RWPE2 (cell line): Measurements from ENCODE around the gene CARD19.

ENCODE experiments used
- ATAC-seq: fragments of 200-7000 bp; cut with Tn5 transposase; 3 replicates; pipeline ENCODE4 v1.9.1; 2021; ENCODE audit warnings: low read depth
- DNase-seq: peaks from one replicate; pipeline ENCODE4 v3.0.0-alpha.2; 2020; ENCODE audit warnings: low spot score
- H3K27ac ChIP-seq: fragments of 450-650 bp; 2 replicates; pipeline ENCODE4 v1.5.1; 2017; ENCODE audit warnings: mild to moderate bottlenecking; ENCODE audit not compliant: poor library complexity, severe bottlenecking
- H3K27me3 ChIP-seq: fragments of 250-450 bp; sonication (Bioruptor Pico); 2 replicates; pipeline ENCODE4 v1.5.1; 2021; ENCODE audit warnings: mild to moderate bottlenecking, moderate library complexity; ENCODE audit not compliant: insufficient read depth, poor library complexity, severe bottlenecking
- H3K36me3 ChIP-seq: fragments of 250-450 bp; sonication (Bioruptor Pico); 2 replicates; pipeline ENCODE4 v1.5.1; 2020; ENCODE audit warnings: low read depth, mild to moderate bottlenecking, moderate library complexity
- H3K4me1 ChIP-seq: fragments of 250-450 bp; sonication (Bioruptor Pico); 2 replicates; pipeline ENCODE4 v1.5.1; 2021; ENCODE audit warnings: mild to moderate bottlenecking, moderate library complexity; ENCODE audit not compliant: insufficient read depth, poor library complexity, severe bottlenecking
- H3K4me3 ChIP-seq: fragments of 250-450 bp; sonication (Bioruptor Pico); 2 replicates; pipeline ENCODE4 v1.5.1; 2021; ENCODE audit warnings: mild to moderate bottlenecking, moderate library complexity; ENCODE audit not compliant: severe bottlenecking
- H3K9me3 ChIP-seq: fragments of 250-450 bp; sonication (Bioruptor Pico); 2 replicates; pipeline ENCODE4 v1.5.1; 2021; ENCODE audit warnings: mild to moderate bottlenecking, moderate library complexity; ENCODE audit not compliant: severe bottlenecking
- TF ChIP-seq, protein P1 (sequence below): fragments of 450-650 bp; IDR thresholded peaks from one replicate; pipeline ENCODE4 v1.5.1; 2017; ENCODE audit warnings: mild to moderate bottlenecking, moderate library complexity; ENCODE audit not compliant: poor library complexity, severe bottlenecking

CARD19 gene

DNA sequence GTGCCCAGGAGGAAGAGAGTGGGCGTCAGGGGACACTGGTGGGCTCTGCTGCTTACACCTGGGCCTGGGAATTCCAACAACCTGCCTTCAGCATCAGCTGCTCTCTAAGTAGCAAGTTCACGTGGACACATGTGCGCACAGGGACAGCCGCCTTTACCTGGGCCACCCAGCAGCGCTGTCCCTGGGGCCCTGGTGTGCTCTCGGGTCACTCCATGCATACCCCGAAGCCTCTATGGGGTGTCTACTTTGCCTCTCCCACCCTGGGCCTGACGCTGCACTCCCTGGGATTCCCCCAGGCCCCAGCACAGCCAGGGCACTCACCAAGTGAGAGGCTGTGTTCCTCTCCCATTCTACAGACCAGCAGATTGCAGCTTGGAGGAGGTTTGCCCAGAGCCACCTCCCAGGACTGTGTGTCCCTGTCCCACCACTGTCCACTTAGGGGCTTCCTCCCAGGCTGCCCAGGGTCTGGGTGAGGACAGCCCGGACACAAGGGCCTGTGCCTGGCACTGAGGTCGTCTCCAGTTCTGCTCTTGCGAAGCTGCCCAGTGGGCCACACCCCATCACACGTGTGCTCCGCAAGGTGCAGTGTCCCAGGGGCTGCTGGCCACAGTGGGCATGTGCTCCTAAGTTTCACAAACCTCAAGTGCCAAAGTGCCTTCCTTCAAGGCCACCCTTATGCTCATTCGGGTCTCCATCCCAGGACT is 32.1 kb downstream of the CARD19 start:
- Histone ChIP-seq H3K36me3 (peaks cover 5% of the 10 kb centered on the region; the same call in 1 of the 2 replicates), H3K4me1 (peaks cover 18% of the 10 kb centered on the region), H3K4me3 (no peak overlapping the region), H3K27ac (no peak overlapping the region), H3K9me3 (no peaks in the 10 kb centered on the region), H3K27me3 (no peaks in the 10 kb centered on the region)
- TF ChIP-seq, protein P1, sequence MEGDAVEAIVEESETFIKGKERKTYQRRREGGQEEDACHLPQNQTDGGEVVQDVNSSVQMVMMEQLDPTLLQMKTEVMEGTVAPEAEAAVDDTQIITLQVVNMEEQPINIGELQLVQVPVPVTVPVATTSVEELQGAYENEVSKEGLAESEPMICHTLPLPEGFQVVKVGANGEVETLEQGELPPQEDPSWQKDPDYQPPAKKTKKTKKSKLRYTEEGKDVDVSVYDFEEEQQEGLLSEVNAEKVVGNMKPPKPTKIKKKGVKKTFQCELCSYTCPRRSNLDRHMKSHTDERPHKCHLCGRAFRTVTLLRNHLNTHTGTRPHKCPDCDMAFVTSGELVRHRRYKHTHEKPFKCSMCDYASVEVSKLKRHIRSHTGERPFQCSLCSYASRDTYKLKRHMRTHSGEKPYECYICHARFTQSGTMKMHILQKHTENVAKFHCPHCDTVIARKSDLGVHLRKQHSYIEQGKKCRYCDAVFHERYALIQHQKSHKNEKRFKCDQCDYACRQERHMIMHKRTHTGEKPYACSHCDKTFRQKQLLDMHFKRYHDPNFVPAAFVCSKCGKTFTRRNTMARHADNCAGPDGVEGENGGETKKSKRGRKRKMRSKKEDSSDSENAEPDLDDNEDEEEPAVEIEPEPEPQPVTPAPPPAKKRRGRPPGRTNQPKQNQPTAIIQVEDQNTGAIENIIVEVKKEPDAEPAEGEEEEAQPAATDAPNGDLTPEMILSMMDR: no peak
- peak; percentile 34 for DNase-seq
- ATAC-seq: no peak

DNA sequence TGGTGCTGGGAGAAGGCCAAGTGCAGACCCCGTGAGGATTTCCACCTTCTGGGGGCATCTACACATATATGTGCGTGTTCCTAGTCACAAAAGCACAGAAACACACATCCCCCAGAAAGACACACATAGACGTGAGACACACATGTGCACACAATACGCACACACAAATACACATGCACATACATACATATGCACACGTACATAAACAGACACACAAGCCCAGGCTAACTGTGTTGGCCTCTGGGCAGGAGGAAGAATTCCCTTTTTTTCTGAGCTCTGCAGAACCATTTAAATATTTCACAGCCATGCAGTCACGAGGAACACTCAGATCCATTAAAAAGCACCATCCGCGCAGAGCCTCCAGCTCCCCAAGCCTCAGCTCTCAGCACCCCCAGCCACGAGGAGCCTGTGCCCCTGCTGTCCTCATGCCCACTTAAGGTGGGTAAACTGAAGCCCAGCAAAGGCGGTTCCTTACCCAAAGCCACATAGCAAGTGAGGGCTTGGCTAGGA is 32.8 kb downstream of the CARD19 start:
- Histone ChIP-seq H3K4me1 (peaks cover 18% of the 10 kb centered on the region), H3K27me3 (no peaks in the 10 kb centered on the region), H3K27ac (no peak overlapping the region), H3K9me3 (no peaks in the 10 kb centered on the region), H3K36me3 (peaks cover 5% of the 10 kb centered on the region; the same call in 1 of the 2 replicates), H3K4me3 (no peak overlapping the region)
- TF ChIP-seq, protein P1: no peak
- DNase-seq (no peak), ATAC-seq (no peak)

DNA sequence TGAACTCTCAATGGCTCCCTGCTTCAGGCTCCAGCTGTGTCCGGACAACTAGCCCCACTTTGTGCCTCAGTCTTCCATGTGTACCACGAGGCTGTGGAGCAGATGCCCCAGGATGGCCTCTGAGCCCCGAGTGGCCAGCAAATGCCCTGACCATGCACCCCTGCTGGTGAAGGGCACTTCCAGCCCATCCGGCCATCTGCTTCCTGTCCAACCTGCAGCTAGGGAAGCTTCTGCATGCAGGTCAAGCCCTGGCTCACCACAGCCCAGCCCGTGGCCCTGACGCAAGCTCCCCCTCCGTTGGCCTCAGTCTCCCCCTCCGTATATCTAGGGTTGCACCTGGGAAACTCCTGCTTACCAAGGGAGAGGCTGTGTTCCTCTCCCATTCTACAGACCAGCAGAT is 33.3 kb downstream of the CARD19 start:
- TF ChIP-seq, protein P1: no peak
- H3K4me3 ChIP-seq: no peak overlapping the region
- H3K27me3 ChIP-seq: no peaks in the 10 kb centered on the region
- ATAC-seq (no peak), DNase-seq (no peak)
- no peak overlapping the region for H3K27ac ChIP-seq
- H3K9me3 ChIP-seq: no peaks in the 10 kb centered on the region
- H3K36me3 ChIP-seq: peaks cover 5% of the 10 kb centered on the region; the same call in 1 of the 2 replicates
- H3K4me1 ChIP-seq: peaks cover 18% of the 10 kb centered on the region

DNA sequence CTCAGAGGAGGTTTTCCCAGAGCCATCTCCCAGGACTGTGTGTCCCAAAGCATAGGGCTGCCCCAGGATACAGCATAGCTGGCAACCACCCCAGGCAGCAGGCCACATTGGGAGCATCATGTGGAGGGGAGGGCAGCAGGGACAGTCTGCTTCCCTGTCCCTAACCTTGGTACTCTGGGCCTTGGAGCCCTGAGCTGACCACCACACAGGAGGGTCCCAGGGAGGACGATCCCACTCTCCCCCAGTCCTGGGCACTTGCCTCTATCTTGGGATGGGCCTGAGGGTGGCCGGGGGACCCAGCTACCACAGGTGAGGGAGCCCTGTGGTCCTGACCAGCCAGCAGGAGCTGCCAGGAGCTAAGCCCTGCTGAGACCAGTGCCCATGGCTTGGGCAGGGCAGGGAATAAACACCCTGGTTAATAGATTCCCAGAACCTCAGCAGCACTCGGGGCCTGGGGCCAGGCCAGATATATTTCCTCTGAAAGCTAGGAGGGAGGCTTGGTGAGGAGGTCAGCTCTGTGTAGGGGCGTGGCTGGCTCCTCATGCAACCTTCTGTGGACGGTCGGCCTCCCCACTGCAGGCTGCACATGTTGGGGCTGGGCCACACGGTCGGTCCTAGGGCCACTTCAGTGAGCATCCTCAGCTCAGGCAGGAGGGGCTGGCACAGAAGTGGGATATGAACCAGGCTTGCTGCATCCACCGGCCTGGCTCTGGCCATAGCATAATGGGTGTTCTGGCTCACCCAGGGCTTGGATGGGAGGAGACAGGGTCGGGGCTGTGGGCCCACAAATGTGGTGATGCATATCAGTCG is 33.9 kb downstream of the CARD19 start:
- ATAC-seq (no peak), DNase-seq (no peak)
- TF ChIP-seq, protein P1: no peak
- no peaks in the 10 kb centered on the region for H3K27me3 ChIP-seq
- H3K36me3 ChIP-seq: peaks cover 5% of the 10 kb centered on the region; the same call in 1 of the 2 replicates
- H3K9me3 ChIP-seq: no peaks in the 10 kb centered on the region
- no peak overlapping the region for H3K27ac ChIP-seq
- H3K4me1 ChIP-seq: peaks cover 18% of the 10 kb centered on the region
- H3K4me3 ChIP-seq: no peak overlapping the region
